Neural cell (in vitro differentiated cells): Measurements from ENCODE around the gene HDGFL2. TPM values are rescaled to one million over a fixed set of nuclear protein-coding genes. Genes with fewer than 3 reads are reported as not detected.

Source experiments
- H2AFZ ChIP-seq: fragments of 200-600, 300-800 bp; sonication (generic), shearing (Covaris generic); 2 replicates; pipeline ENCODE4 v1.6.0; 2014; ENCODE audit warnings: low read depth, mild to moderate bottlenecking, antibody characterized with exemption, low read length, moderate library complexity
- H3F3A ChIP-seq: fragments of 200-600 bp; shearing (Covaris generic); 2 replicates; pipeline ENCODE4 v1.6.1; 2016; ENCODE audit warnings: mild to moderate bottlenecking, moderate library complexity, mixed read lengths, antibody characterized with exemption, low read length; ENCODE audit not compliant: insufficient read depth, poor library complexity, severe bottlenecking
- H3K27ac ChIP-seq: fragments of 200-600, 300-800 bp; sonication (generic), shearing (Covaris generic); 2 replicates; pipeline ENCODE4 v1.5.1; 2014; ENCODE audit warnings: mild to moderate bottlenecking, low read length, moderate library complexity
- H3K27me3 ChIP-seq: fragments of 300-800, 200-600 bp; sonication (generic), shearing (Covaris generic); 2 replicates; pipeline ENCODE4 v1.6.0; 2014; ENCODE audit warnings: mild to moderate bottlenecking, low read depth, low read length, moderate library complexity; ENCODE audit not compliant: insufficient read depth
- H3K36me3 ChIP-seq: fragments of 300-800, 200-600 bp; sonication (generic), shearing (Covaris generic); 2 replicates; pipeline ENCODE4 v1.5.1; 2014; ENCODE audit warnings: mild to moderate bottlenecking, antibody characterized with exemption, low read length, moderate library complexity; ENCODE audit not compliant: insufficient read depth
- H3K4me2 ChIP-seq: fragments of 300-800, 200-600 bp; sonication (generic), shearing (Covaris generic); 2 replicates; pipeline ENCODE4 v1.6.0; 2014; ENCODE audit warnings: mild to moderate bottlenecking, low read length
- H3K4me3 ChIP-seq: fragments of 300-800, 200-600 bp; sonication (generic), shearing (Covaris generic); 2 replicates; pipeline ENCODE4 v1.5.1; 2014; ENCODE audit warnings: mild to moderate bottlenecking, low read length, moderate library complexity
- H3K79me2 ChIP-seq: fragments of 200-600 bp; shearing (Covaris generic); replicated peaks from 2 replicates; pipeline ENCODE4 v1.6.0; 2014; ENCODE audit warnings: mild to moderate bottlenecking, low read length, moderate library complexity; ENCODE audit not compliant: insufficient read depth
- H3K9ac ChIP-seq: fragments of 300-800, 200-600 bp; sonication (generic), shearing (Covaris generic); 2 replicates; pipeline ENCODE4 v1.6.1; 2016; ENCODE audit warnings: mild to moderate bottlenecking, low read length, mixed read lengths
- H3K9me2 ChIP-seq: fragments of 200-600 bp; shearing (Covaris generic); 2 replicates; pipeline ENCODE4 v1.6.1; 2016; ENCODE audit warnings: mild to moderate bottlenecking, low read length, mixed read lengths; ENCODE audit not compliant: insufficient read depth
- H3K9me3 ChIP-seq: fragments of 200-600, 300-800 bp; sonication (generic), shearing (Covaris generic); 2 replicates; pipeline ENCODE4 v1.6.1; 2016; ENCODE audit warnings: mild to moderate bottlenecking, mixed run types, low read length, moderate library complexity, mixed read lengths
- H4K20me1 ChIP-seq: fragments of 200-600 bp; shearing (Covaris generic); 2 replicates; pipeline ENCODE4 v1.6.1; 2016; ENCODE audit warnings: mild to moderate bottlenecking, mixed run types; ENCODE audit not compliant: insufficient read depth
- CTCF ChIP-seq: fragments of 450-650 bp; IDR thresholded peaks from 2 replicates; pipeline ENCODE4 v1.5.1; 2014; ENCODE audit warnings: antibody characterized with exemption, mild to moderate bottlenecking, moderate library complexity; ENCODE audit not compliant: poor library complexity, severe bottlenecking
- EP300 ChIP-seq: fragments of 450-650 bp; conservative IDR thresholded peaks from 2 replicates; pipeline ENCODE4 v1.6.1; 2014; ENCODE audit warnings: antibody characterized with exemption, mild to moderate bottlenecking, moderate library complexity; ENCODE audit not compliant: poor library complexity, severe bottlenecking
- EZH2 ChIP-seq: fragments of 200-600, 300-800 bp; shearing (Covaris generic), sonication (generic); IDR thresholded peaks from 2 replicates; pipeline ENCODE4 v1.6.1; 2014; ENCODE audit warnings: antibody characterized with exemption, low read length, borderline replicate concordance, mild to moderate bottlenecking; ENCODE audit not compliant: insufficient read depth, poor library complexity, severe bottlenecking
- MXI1 ChIP-seq: fragments of 450-650 bp; conservative IDR thresholded peaks from 2 replicates; pipeline ENCODE4 v1.6.1; 2014; ENCODE audit warnings: antibody characterized with exemption, mild to moderate bottlenecking; ENCODE audit not compliant: poor library complexity, severe bottlenecking
- POLR2AphosphoS5 ChIP-seq: IDR thresholded peaks from 2 replicates; pipeline ENCODE4 v1.6.1; 2012
- RAD21 ChIP-seq: fragments of 450-650 bp; conservative IDR thresholded peaks from 2 replicates; pipeline ENCODE4 v1.6.1; 2014; ENCODE audit warnings: antibody characterized with exemption, mild to moderate bottlenecking, moderate library complexity
- SMC3 ChIP-seq: fragments of 450-650 bp; conservative IDR thresholded peaks from 2 replicates; pipeline ENCODE4 v1.6.1; 2014; ENCODE audit warnings: antibody characterized with exemption, mild to moderate bottlenecking, moderate library complexity; ENCODE audit not compliant: poor library complexity
- TAF1 ChIP-seq: IDR thresholded peaks from 2 replicates; pipeline ENCODE4 v1.6.1; 2012; ENCODE audit warnings: low read depth
- polyA plus RNA-seq: library from polyadenylated mRNA; depleted of rRNA; stranded (reverse); fragments of >200 nt; gene quantifications from 2 replicates; pipeline ENCODE4 v1.2.3, GENCODE V29; 2014
- TF ChIP-seq, protein P1 (sequence below): IDR thresholded peaks from 2 replicates; pipeline ENCODE4 v1.6.1; 2012; ENCODE audit warnings: borderline replicate concordance

The HDGFL2 gene
- polyA plus RNA-seq, 1 donor from 2014 or later, result 79.7 TPM

DNA sequence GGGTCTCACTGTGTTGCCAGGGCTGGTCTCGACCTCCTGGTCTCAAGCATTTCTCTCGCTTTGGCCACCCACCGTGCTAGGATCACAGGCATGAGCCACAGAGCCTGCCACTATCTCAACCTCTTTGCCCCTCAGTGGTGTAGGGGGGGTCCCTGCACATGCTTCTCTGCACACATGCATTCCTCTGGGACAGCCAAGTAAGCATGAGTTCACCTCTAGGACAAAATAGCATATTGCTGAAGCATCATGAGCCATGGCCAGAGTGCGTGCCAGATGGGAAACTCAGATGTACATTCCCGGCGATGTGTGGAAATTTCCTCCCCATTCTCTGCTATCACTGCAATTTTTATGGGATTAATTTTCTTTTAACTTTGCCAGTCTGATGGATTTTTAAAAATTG, 46.6 kb upstream of the HDGFL2 start:
- H3K27me3 ChIP-seq, result no peaks in the 10 kb centered on the region
- H3K9me3 ChIP-seq, result no peaks in the 10 kb centered on the region
- H4K20me1 ChIP-seq, result no peaks in the 10 kb centered on the region
- TF ChIP-seq, protein P1, sequence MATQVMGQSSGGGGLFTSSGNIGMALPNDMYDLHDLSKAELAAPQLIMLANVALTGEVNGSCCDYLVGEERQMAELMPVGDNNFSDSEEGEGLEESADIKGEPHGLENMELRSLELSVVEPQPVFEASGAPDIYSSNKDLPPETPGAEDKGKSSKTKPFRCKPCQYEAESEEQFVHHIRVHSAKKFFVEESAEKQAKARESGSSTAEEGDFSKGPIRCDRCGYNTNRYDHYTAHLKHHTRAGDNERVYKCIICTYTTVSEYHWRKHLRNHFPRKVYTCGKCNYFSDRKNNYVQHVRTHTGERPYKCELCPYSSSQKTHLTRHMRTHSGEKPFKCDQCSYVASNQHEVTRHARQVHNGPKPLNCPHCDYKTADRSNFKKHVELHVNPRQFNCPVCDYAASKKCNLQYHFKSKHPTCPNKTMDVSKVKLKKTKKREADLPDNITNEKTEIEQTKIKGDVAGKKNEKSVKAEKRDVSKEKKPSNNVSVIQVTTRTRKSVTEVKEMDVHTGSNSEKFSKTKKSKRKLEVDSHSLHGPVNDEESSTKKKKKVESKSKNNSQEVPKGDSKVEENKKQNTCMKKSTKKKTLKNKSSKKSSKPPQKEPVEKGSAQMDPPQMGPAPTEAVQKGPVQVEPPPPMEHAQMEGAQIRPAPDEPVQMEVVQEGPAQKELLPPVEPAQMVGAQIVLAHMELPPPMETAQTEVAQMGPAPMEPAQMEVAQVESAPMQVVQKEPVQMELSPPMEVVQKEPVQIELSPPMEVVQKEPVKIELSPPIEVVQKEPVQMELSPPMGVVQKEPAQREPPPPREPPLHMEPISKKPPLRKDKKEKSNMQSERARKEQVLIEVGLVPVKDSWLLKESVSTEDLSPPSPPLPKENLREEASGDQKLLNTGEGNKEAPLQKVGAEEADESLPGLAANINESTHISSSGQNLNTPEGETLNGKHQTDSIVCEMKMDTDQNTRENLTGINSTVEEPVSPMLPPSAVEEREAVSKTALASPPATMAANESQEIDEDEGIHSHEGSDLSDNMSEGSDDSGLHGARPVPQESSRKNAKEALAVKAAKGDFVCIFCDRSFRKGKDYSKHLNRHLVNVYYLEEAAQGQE, result no peak
- no peak for TF ChIP-seq EP300
- TF ChIP-seq EZH2, result no peak
- TF ChIP-seq POLR2AphosphoS5, result no peak
- no peak for TF ChIP-seq RAD21
- no peak for TF ChIP-seq CTCF
- no peak for TF ChIP-seq TAF1
- no peak for TF ChIP-seq SMC3
- TF ChIP-seq MXI1, result no peak
- H3F3A ChIP-seq, result no peaks in the 10 kb centered on the region
- no peak overlapping the region for H2AFZ ChIP-seq
- H3K4me2 ChIP-seq, result no peak overlapping the region
- H3K4me3 ChIP-seq, result no peak overlapping the region
- H3K27ac ChIP-seq, result no peak overlapping the region
- no peaks in the 10 kb centered on the region for H3K36me3 ChIP-seq
- H3K9ac ChIP-seq, result no peak overlapping the region
- no peaks in the 10 kb centered on the region for H3K79me2 ChIP-seq
- H3K9me2 ChIP-seq, result no peaks in the 10 kb centered on the region

GRCh38 chr19:4428326-4428975, 43.6 kb upstream of the HDGFL2 start:
- Histone ChIP-seq H3K4me3 (no peak overlapping the region), H2AFZ (no peak overlapping the region), H4K20me1 (no peaks in the 10 kb centered on the region), H3K36me3 (no peaks in the 10 kb centered on the region), H3K9me3 (no peaks in the 10 kb centered on the region), H3K27ac (no peak overlapping the region), H3K4me2 (no peak overlapping the region), H3K79me2 (no peaks in the 10 kb centered on the region), H3K27me3 (no peaks in the 10 kb centered on the region), H3F3A (no peaks in the 10 kb centered on the region), H3K9ac (no peak overlapping the region), H3K9me2 (no peaks in the 10 kb centered on the region)
- TF ChIP-seq EZH2 (no peak), RAD21 (no peak), SMC3 (no peak), TAF1 (no peak), CTCF (no peak), POLR2AphosphoS5 (no peak), EP300 (no peak), MXI1 (no peak)
- TF ChIP-seq, protein P1, result no peak
